SK-N-DZ (cell line): ENCODE results near the gene MOGAT3.
"Not testable (repeated sequence)": the region's sequence is repeated elsewhere in the genome, so short reads cannot be mapped to it uniquely, and the experiment has no call there.

Source experiments
- DNase-seq: peaks from one replicate; pipeline ENCODE4 v3.0.0-alpha.2; 2015; ENCODE audit warnings: low spot score

The MOGAT3 gene

GRCh38 chr7:101203740-101204738, 3.2 kb upstream of the MOGAT3 start:
- DNase-seq: not testable (repeated sequence)

- DNase-seq: no peak
Observed at GRCh38 chr7:101202603-101202918, 1.7 kb upstream of the MOGAT3 start.

GRCh38 chr7:101201695-101202602, 1.1 kb upstream of the MOGAT3 start:
- DNase-seq: no peak

- no peak for DNase-seq
Observed at GRCh38 chr7:101200504-101200861, 353 bp downstream of the MOGAT3 start.

- not testable (repeated sequence) for DNase-seq
Observed at GRCh38 chr7:101199522-101199921, 1.3 kb downstream of the MOGAT3 start.

GRCh38 chr7:101198476-101198875, 2.4 kb downstream of the MOGAT3 start:
- DNase-seq: no peak

GRCh38 chr7:101197991-101198390, 2.8 kb downstream of the MOGAT3 start:
- no peak for DNase-seq

GRCh38 chr7:101195884-101196283, 5.0 kb downstream of the MOGAT3 start:
- no peak for DNase-seq

GRCh38 chr7:101189109-101189508, 11.7 kb downstream of the MOGAT3 start:
- no peak for DNase-seq

- DNase-seq: no peak
Observed at GRCh38 chr7:101186844-101187428, 13.9 kb downstream of the MOGAT3 start.

GRCh38 chr7:101186194-101186593, 14.6 kb downstream of the MOGAT3 start:
- DNase-seq: no peak

- no peak for DNase-seq
Observed at GRCh38 chr7:101185258-101185839, 15.5 kb downstream of the MOGAT3 start.

- no peak for DNase-seq
Observed at GRCh38 chr7:101180130-101180755, 20.6 kb downstream of the MOGAT3 start, which contains the start of gene NAT16. Gene NAT16 (minus strand): TSS chr7:101180293. CDS start chr7:101174807, 5,486 bp downstream.

GRCh38 chr7:101179713-101180112, 21.1 kb downstream of the MOGAT3 start:
- no peak for DNase-seq

GRCh38 chr7:101179117-101179516, 21.7 kb downstream of the MOGAT3 start:
- no peak for DNase-seq

GRCh38 chr7:101177644-101178043, 23.2 kb downstream of the MOGAT3 start:
- DNase-seq: no peak

- no peak for DNase-seq
Observed at GRCh38 chr7:101175664-101176063, 25.2 kb downstream of the MOGAT3 start.

- no peak for DNase-seq
Observed at GRCh38 chr7:101174322-101174854, 26.4 kb downstream of the MOGAT3 start.

- DNase-seq: no peak
Observed at GRCh38 chr7:101173752-101174244, 27.0 kb downstream of the MOGAT3 start.
